GM18907 (cell line): ENCODE data around the gene PODN.

Experiments
- ATAC-seq: cut with Tn5 transposase; IDR thresholded peaks from one replicate; pipeline ENCODE4 v1.9.1; 2021; ENCODE audit warnings: mild to moderate bottlenecking, moderate library complexity; ENCODE audit not compliant: unreplicated experiment

The PODN gene

DNA sequence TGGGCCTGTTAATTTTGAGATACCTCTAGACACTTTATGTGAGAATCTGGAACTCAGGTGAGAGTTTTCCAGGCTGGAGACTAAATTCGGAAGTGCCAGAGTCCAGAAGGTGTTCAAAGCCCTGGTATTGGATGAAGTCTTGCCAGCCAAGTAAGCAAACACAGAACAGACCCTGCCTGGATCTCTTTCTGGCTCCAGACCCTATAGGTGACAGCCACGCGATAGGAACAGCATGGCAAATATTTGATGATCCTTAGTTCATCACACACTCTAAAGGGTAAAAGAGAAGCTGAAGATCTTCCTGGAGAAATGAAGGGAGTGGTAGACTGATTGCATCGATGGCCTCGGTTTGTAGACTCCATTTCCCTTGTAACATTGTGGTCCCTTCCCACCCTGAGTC is 49.7 kb downstream of the PODN start:
- ATAC-seq, result no peak

- ATAC-seq, result no peak
These were observed 50.3 kb downstream of the PODN start for GRCh38 chr1:53112271-53112774.

- no peak for ATAC-seq
These were observed 50.8 kb downstream of the PODN start for GRCh38 chr1:53112861-53113260.

- no peak for ATAC-seq
These were observed 52.1 kb downstream of the PODN start for GRCh38 chr1:53114090-53114489.

DNA sequence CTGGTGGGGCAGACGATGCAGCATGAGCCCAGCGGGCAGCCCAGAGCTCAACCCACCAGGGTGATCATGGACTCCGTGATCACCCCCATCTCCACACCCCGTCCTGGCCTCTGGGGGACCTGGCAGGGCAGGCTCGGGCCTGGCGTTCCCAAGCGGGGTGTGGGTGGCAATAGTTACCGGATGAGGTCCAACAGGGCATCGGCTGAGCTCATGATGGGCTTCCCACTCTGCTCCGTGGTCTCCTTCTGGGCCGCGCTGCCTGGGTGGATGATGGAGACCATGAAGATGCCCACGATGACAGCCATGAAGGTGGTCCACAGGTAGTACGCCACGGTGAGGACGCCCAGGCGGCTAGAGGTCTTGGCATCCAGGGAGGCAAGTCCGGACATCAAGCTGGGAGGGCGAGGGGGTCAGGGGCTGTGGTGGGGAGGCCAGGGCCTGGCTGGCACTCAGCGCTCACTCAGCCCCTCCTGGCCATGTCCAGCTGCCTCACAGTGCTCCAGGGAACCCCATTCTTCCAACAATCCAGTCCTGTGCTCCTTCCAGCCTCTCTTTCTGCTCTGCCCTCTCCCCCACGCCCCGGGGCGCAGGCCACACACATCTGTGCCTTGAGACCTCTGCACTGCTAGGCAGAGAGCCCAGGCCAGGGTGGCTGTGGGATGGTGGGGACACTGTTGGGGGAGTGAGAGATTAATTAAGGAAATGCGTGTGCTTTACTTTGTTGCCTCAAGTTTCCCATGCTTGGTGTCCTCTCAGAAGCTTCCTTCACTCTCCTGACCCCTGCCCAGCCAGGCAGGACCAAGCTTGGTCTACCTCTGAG is 52.8 kb downstream of the PODN start:
- ATAC-seq, result no peak

DNA sequence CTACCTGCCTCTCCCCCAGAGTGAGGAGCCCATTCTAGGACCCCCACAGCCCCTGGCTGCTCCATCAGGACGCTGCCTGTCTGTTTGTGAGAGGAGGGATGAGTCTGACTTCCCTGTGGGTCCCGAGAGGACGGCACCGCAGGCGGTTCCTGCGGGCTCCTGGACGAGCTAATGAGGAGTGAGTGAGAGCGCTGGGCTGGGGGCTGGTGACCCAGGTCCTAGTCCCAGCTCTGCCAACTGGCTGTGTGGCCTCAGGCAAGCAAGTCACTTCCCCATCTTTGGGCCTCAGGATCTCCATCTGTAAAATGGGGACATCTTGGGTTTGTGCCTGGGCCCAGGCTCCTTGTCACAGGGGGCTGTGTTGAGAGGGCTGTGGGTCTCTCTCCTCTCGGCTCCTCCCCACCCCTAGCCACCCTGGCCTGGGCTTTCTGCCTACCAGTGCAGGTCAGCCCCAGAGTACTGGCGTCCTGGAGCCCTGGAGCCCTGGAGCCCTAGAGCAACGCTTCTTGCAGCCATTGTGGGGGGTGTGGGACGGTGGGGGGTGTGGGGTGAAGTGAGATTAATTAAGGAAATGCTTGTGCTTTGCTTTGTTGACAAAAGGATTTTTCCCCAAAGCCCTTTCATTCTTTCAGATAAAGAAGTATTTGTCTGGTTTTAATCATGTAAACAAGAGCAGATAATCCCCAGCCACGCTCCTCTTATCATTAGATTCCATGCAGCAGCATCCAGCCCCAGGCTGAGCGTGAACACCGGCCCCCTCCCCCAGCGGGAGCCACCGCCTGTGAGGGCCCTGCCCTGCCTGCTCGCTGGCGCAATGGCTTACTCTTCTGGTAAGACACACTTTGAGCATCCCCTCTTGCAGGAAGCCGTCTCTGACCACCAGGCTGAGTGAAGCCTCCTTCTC is 53.6 kb downstream of the PODN start:
- ATAC-seq, result no peak

DNA sequence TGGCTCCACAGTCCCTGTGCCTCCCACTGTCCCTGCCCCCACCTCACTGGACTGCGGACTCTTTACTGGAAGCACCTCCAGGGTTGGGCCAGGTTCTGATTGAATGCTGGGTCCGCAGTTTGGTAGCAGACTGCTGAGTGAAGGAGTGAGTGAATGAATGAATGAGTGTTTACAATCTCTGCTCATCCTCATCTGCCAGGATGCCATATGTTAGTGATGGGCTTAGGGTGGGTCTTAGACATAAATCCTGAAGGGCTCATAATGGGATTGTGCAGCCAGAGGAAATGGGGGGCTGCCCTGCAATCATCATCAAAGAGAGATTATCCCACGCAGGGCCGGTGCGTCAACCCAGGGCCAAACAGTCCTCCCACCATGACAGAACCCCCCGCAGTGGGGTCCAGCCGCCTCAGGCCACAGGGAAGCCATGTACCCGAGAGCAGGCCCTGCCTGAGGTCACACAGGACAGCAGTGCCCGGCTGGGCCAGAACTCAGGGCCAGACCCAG is 54.3 kb downstream of the PODN start:
- no peak for ATAC-seq

- no peak for ATAC-seq
These were observed 55.1 kb downstream of the PODN start for GRCh38 chr1:53116933-53117600.

DNA sequence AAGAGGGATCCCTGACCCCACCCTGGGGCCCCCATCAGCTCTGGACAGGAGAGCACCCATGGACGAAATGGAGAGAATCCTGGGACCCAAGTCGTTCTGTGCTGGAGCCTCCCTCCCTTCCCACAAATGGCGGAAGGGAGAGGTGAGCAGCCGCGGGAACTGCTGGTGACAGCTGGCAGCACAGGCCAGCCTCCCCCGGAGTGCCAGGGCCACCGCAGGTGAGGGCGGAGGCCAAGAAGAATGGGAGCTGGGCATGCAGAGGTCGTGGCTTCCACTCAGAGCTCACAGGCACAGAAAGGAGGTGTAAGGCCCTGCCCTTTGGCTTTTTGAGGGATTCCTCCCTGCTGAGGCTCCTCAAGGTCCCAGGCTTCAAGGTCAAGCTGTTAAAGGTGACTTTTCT is 55.8 kb downstream of the PODN start:
- ATAC-seq, result no peak

GRCh38 chr1:53120659-53121058 is 58.6 kb downstream of the PODN start:
- ATAC-seq, result no peak

DNA sequence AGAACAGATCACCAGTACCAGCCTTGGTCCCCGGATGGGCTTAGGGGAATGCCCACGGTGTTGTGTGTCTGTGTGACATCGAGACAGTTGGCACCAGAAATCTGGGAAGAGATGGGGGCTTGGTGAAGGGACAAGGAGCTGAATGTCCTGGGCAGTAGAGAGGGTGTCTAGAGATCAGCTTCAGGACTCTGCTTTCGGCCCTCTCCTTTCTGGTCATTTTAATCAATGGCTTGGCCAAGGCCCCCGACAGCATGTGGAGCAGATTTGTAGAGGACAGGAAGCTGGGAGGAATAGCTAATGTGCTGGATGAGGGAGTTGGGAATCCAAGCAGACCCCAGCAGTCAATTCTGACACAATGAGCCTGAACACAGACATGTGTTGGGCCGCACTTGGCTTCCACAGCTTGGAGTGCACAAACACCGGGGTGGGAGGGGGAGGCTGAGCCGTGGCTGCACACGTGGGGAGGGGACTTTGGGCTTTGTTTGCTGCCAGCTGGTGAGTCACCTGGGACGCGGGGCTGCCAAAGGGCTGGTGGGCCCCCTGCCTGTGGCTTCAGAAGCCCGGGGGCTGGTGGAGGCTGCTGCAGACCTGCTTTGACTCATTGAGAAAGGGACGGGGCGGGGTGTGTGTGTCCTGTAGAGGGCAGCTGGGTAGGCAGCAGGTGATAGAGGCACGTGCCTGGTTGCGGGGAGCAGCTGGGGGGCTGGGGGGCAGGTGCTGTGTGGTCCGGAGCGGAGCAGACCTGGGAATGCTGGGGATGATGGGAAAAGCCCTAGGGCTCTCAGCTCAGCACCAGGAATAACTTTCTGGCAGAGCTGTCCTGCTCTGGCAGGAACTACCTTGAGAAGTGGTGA is 59.5 kb downstream of the PODN start:
- no peak for ATAC-seq

GRCh38 chr1:53122201-53122885 is 60.3 kb downstream of the PODN start:
- no peak for ATAC-seq

DNA sequence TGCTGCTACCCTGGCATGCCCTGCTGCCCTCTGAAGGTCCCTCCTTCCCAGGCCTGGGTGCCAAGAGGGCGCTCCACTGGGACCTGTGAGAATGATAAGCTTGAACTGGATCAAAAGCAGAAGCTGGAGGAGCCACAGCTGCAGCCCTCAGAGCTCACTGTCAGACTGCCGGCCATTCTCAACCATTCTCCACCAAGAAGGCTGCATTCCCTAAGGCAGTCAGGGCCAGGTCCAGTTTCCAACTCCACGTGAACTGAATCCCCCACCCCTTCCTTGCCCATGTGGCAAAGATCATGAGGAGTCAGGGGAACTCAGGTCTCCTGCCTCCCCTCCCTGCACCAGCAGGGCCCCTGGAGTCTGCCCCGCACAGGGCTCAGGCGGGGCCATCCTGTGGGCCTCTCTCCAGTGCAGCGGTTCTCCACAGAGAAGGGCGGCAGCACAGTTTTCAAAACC is 61.0 kb downstream of the PODN start:
- ATAC-seq, result no peak

GRCh38 chr1:53123453-53124140 is 61.6 kb downstream of the PODN start:
- ATAC-seq, result no peak

- ATAC-seq, result no peak
These were observed 63.1 kb downstream of the PODN start for GRCh38 chr1:53125122-53125521.

GRCh38 chr1:53125623-53126360 is 63.8 kb downstream of the PODN start:
- no peak for ATAC-seq

- no peak for ATAC-seq
These were observed 64.5 kb downstream of the PODN start for GRCh38 chr1:53126495-53126894.

GRCh38 chr1:53127546-53127945 is 65.5 kb downstream of the PODN start:
- ATAC-seq, result no peak
